ENCODE results near the gene AMN1.
"Not testable (repeated sequence)": the region's sequence is repeated elsewhere in the genome, so short reads cannot be mapped to it uniquely, and the experiment has no call there.

Gene AMN1

GRCh38 chr12:31732926-31733548 is 4.2 kb upstream of the AMN1 start:
- DNase-seq (ENCODE audit: low read depth) = peak; percentile 68

GRCh38 chr12:31731203-31731602 is 2.4 kb upstream of the AMN1 start:
- peaks cover 38% of the 10 kb centered on the region for H3K4me1 ChIP-seq (ENCODE audit: control insufficient read depth, insufficient read depth, low read length)
- H3K36me3 ChIP-seq (ENCODE audit: control insufficient read depth, insufficient read depth, low read length, severe bottlenecking); H3K27me3 ChIP-seq (replicated peaks; ENCODE audit: control insufficient read depth, insufficient read depth, low read length); DNase-seq (ENCODE audit: low read depth); H3K9me3 ChIP-seq (ENCODE audit: control insufficient read depth, low read length): not testable (repeated sequence)
- peak overlapping the region; percentile 44 for H3K9ac ChIP-seq (ENCODE audit: low read length)
- H3K4me3 ChIP-seq (ENCODE audit: low read length) = peak overlapping the region; percentile 5

More at GRCh38 chr12:31732926-31733548, 4.2 kb upstream of the AMN1 start:
- Histone ChIP-seq H3K4me3 (ENCODE audit: low read length) (no peak overlapping the region), H3K9me3 (ENCODE audit: control insufficient read depth, low read length) (no peaks in the 10 kb centered on the region), H3K27me3 (replicated peaks; ENCODE audit: control insufficient read depth, insufficient read depth, low read length) (no peaks in the 10 kb centered on the region), H3K4me1 (ENCODE audit: control insufficient read depth, insufficient read depth, low read length) (peaks cover 38% of the 10 kb centered on the region), H3K36me3 (ENCODE audit: control insufficient read depth, insufficient read depth, low read length, severe bottlenecking) (no peaks in the 10 kb centered on the region), H3K9ac (ENCODE audit: low read length) (no peak overlapping the region)

- peak overlapping the region; percentile 95 for H3K4me3 ChIP-seq (ENCODE audit: low read length)
- DNase-seq (ENCODE audit: low read depth) = no peak
- H3K27me3 ChIP-seq (replicated peaks; ENCODE audit: control insufficient read depth, insufficient read depth, low read length) = no peaks in the 10 kb centered on the region
- H3K36me3 ChIP-seq (ENCODE audit: control insufficient read depth, insufficient read depth, low read length, severe bottlenecking) = no peaks in the 10 kb centered on the region
- peaks cover 38% of the 10 kb centered on the region for H3K4me1 ChIP-seq (ENCODE audit: control insufficient read depth, insufficient read depth, low read length)
- H3K9me3 ChIP-seq (ENCODE audit: control insufficient read depth, low read length) = no peaks in the 10 kb centered on the region
- H3K9ac ChIP-seq (ENCODE audit: low read length) = peak overlapping the region; percentile 89
Observed at GRCh38 chr12:31729705-31730104, 884 bp upstream of the AMN1 start.

GRCh38 chr12:31728289-31728916 is 418 bp downstream of the AMN1 start:
- Histone ChIP-seq H3K4me3 (ENCODE audit: low read length) (peak overlapping the region; percentile 95), H3K4me1 (ENCODE audit: control insufficient read depth, insufficient read depth, low read length) (peaks cover 39% of the 10 kb centered on the region), H3K36me3 (ENCODE audit: control insufficient read depth, insufficient read depth, low read length, severe bottlenecking) (no peaks in the 10 kb centered on the region), H3K27me3 (replicated peaks; ENCODE audit: control insufficient read depth, insufficient read depth, low read length) (no peaks in the 10 kb centered on the region), H3K9ac (ENCODE audit: low read length) (peak overlapping the region; percentile 96), H3K9me3 (ENCODE audit: control insufficient read depth, low read length) (no peaks in the 10 kb centered on the region)
- DNase-seq (ENCODE audit: low read depth) = no peak

GRCh38 chr12:31727192-31727591 is 1.6 kb downstream of the AMN1 start:
- Histone ChIP-seq H3K27me3 (replicated peaks; ENCODE audit: control insufficient read depth, insufficient read depth, low read length) (no peaks in the 10 kb centered on the region), H3K4me3 (ENCODE audit: low read length) (no peak overlapping the region), H3K36me3 (ENCODE audit: control insufficient read depth, insufficient read depth, low read length, severe bottlenecking) (no peaks in the 10 kb centered on the region), H3K9ac (ENCODE audit: low read length) (no peak overlapping the region), H3K4me1 (ENCODE audit: control insufficient read depth, insufficient read depth, low read length) (peaks cover 30% of the 10 kb centered on the region), H3K9me3 (ENCODE audit: control insufficient read depth, low read length) (no peaks in the 10 kb centered on the region)
- no peak for DNase-seq (ENCODE audit: low read depth)

GRCh38 chr12:31726575-31726974 is 2.2 kb downstream of the AMN1 start:
- Histone ChIP-seq H3K9me3 (ENCODE audit: control insufficient read depth, low read length) (no peaks in the 10 kb centered on the region), H3K36me3 (ENCODE audit: control insufficient read depth, insufficient read depth, low read length, severe bottlenecking) (no peaks in the 10 kb centered on the region), H3K4me1 (ENCODE audit: control insufficient read depth, insufficient read depth, low read length) (peaks cover 29% of the 10 kb centered on the region), H3K9ac (ENCODE audit: low read length) (no peak overlapping the region), H3K4me3 (ENCODE audit: low read length) (no peak overlapping the region), H3K27me3 (replicated peaks; ENCODE audit: control insufficient read depth, insufficient read depth, low read length) (no peaks in the 10 kb centered on the region)
- no peak for DNase-seq (ENCODE audit: low read depth)

- Histone ChIP-seq H3K9me3 (ENCODE audit: control insufficient read depth, low read length) (no peaks in the 10 kb centered on the region), H3K4me1 (ENCODE audit: control insufficient read depth, insufficient read depth, low read length) (peaks cover 11% of the 10 kb centered on the region), H3K9ac (ENCODE audit: low read length) (no peak overlapping the region), H3K36me3 (ENCODE audit: control insufficient read depth, insufficient read depth, low read length, severe bottlenecking) (no peaks in the 10 kb centered on the region), H3K4me3 (ENCODE audit: low read length) (no peak overlapping the region), H3K27me3 (replicated peaks; ENCODE audit: control insufficient read depth, insufficient read depth, low read length) (no peaks in the 10 kb centered on the region)
- no peak for DNase-seq (ENCODE audit: low read depth)
Observed at GRCh38 chr12:31724557-31724956, 4.3 kb downstream of the AMN1 start.

- Histone ChIP-seq H3K4me3 (ENCODE audit: low read length) (no peak overlapping the region), H3K9ac (ENCODE audit: low read length) (no peak overlapping the region), H3K27me3 (replicated peaks; ENCODE audit: control insufficient read depth, insufficient read depth, low read length) (no peaks in the 10 kb centered on the region), H3K9me3 (ENCODE audit: control insufficient read depth, low read length) (no peaks in the 10 kb centered on the region), H3K36me3 (ENCODE audit: control insufficient read depth, insufficient read depth, low read length, severe bottlenecking) (no peaks in the 10 kb centered on the region), H3K4me1 (ENCODE audit: control insufficient read depth, insufficient read depth, low read length) (peaks cover 4% of the 10 kb centered on the region)
- DNase-seq (ENCODE audit: low read depth) = no peak
Observed at GRCh38 chr12:31722580-31722979, 6.2 kb downstream of the AMN1 start.

GRCh38 chr12:31718542-31719198 is 10.2 kb downstream of the AMN1 start:
- H3K4me1 ChIP-seq (ENCODE audit: control insufficient read depth, insufficient read depth, low read length); DNase-seq (ENCODE audit: low read depth); H3K27me3 ChIP-seq (replicated peaks; ENCODE audit: control insufficient read depth, insufficient read depth, low read length); H3K4me3 ChIP-seq (ENCODE audit: low read length); H3K9ac ChIP-seq (ENCODE audit: low read length); H3K9me3 ChIP-seq (ENCODE audit: control insufficient read depth, low read length); H3K36me3 ChIP-seq (ENCODE audit: control insufficient read depth, insufficient read depth, low read length, severe bottlenecking): not testable (repeated sequence)

- H3K9ac ChIP-seq (ENCODE audit: low read length); DNase-seq (ENCODE audit: low read depth); H3K27me3 ChIP-seq (replicated peaks; ENCODE audit: control insufficient read depth, insufficient read depth, low read length); H3K9me3 ChIP-seq (ENCODE audit: control insufficient read depth, low read length); H3K4me3 ChIP-seq (ENCODE audit: low read length); H3K36me3 ChIP-seq (ENCODE audit: control insufficient read depth, insufficient read depth, low read length, severe bottlenecking); H3K4me1 ChIP-seq (ENCODE audit: control insufficient read depth, insufficient read depth, low read length): not testable (repeated sequence)
Observed at GRCh38 chr12:31716998-31717397, 11.8 kb downstream of the AMN1 start.

GRCh38 chr12:31715283-31715825 is 13.5 kb downstream of the AMN1 start:
- no peak for DNase-seq (ENCODE audit: low read depth)
- H3K9me3 ChIP-seq (ENCODE audit: control insufficient read depth, low read length) = no peaks in the 10 kb centered on the region
- no peak overlapping the region for H3K4me3 ChIP-seq (ENCODE audit: low read length)
- H3K27me3 ChIP-seq (replicated peaks; ENCODE audit: control insufficient read depth, insufficient read depth, low read length) = no peaks in the 10 kb centered on the region
- no peaks in the 10 kb centered on the region for H3K4me1 ChIP-seq (ENCODE audit: control insufficient read depth, insufficient read depth, low read length)
- no peaks in the 10 kb centered on the region for H3K36me3 ChIP-seq (ENCODE audit: control insufficient read depth, insufficient read depth, low read length, severe bottlenecking)
- H3K9ac ChIP-seq (ENCODE audit: low read length) = no peak overlapping the region

All from adipocyte (in vitro differentiated cells).